ENCODE results near the gene LRCOL1.

Gene LRCOL1

DNA sequence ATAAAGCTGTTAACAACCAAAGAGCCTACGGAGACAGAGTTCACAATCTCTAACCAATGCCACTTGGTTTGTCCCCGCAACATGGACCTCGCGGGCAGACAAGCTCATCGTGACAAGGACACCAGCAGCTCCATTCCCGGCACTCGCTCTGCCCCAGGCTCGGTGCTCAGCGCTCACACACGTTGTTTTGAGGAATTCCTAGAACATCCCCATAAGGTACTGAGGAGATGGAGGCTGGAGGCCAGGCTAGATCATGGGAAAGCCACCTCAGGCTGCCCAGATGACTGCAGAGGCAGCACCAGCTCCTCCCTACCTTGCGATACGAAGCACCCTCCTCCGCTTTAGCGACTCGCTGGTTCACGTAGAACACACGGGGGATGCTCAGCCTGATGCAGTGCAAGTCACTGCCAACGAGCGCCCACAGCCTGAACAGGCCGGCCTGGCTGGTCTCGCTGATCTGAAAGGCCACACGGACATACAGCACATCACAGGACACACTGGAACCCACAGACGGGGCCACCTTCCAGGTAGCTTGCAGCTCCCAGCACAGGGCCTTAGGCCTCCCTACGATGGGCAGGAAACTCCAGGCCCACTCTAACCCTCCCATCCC lies 38.3 kb upstream of the LRCOL1 start:
- no peak overlapping the region for H3K4me3 ChIP-seq (ENCODE audit: low read depth in 1 of 5, low read length in 5 of 5)
- no peaks in the 10 kb centered on the region for H3K9me3 ChIP-seq (ENCODE audit: control insufficient read depth in 5 of 5, low read length in 5 of 5)
- H3K4me1 ChIP-seq (ENCODE audit: control insufficient read depth in 5 of 5, insufficient read depth in 5 of 5, low read length in 5 of 5): no peaks in the 10 kb centered on the region
- no peak overlapping the region for H3K9ac ChIP-seq (ENCODE audit: low read length in 5 of 5)
- no peak overlapping the region for H3K27ac ChIP-seq (ENCODE audit: low read depth, low read length)
- no peaks in the 10 kb centered on the region for H3K27me3 ChIP-seq (ENCODE audit: control insufficient read depth in 5 of 5, insufficient read depth in 4 of 5, low read length in 5 of 5)
- peaks cover 3 to 73% (median 53%) of the 10 kb centered on the region in 5 donors for H3K36me3 ChIP-seq (ENCODE audit: control insufficient read depth in 5 of 5, insufficient read depth in 5 of 5, low read length in 5 of 5)

DNA sequence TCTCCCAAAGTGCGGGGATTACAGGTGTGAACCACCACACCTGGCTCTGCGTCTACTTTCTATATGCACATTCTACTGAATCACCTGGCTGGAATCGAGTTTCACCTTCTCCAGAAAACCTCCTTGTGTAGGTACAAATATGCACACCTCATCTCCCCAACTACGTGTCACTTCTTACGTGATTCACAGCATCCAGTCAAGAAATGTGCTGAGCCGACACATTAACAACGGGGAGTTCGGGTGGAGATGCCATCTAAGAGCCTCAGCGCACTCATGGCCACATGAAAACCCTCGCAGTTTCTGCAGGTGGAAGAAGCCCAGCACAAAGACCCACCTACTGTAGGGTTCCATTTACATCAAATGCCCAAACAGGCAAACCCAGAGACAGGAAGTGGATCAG lies 37.5 kb upstream of the LRCOL1 start:
- peaks cover 0 to 73% (median 56%) of the 10 kb centered on the region in 5 donors for H3K36me3 ChIP-seq (ENCODE audit: control insufficient read depth in 5 of 5, insufficient read depth in 5 of 5, low read length in 5 of 5)
- H3K27me3 ChIP-seq (ENCODE audit: control insufficient read depth in 5 of 5, insufficient read depth in 4 of 5, low read length in 5 of 5): no peaks in the 10 kb centered on the region
- H3K4me3 ChIP-seq (ENCODE audit: low read depth in 1 of 5, low read length in 5 of 5): no peak overlapping the region
- H3K9me3 ChIP-seq (ENCODE audit: control insufficient read depth in 5 of 5, low read length in 5 of 5): no peaks in the 10 kb centered on the region
- H3K9ac ChIP-seq (ENCODE audit: low read length in 5 of 5): no peak overlapping the region
- H3K4me1 ChIP-seq (ENCODE audit: control insufficient read depth in 5 of 5, insufficient read depth in 5 of 5, low read length in 5 of 5): no peaks in the 10 kb centered on the region
- no peak overlapping the region for H3K27ac ChIP-seq (ENCODE audit: low read depth, low read length)

DNA sequence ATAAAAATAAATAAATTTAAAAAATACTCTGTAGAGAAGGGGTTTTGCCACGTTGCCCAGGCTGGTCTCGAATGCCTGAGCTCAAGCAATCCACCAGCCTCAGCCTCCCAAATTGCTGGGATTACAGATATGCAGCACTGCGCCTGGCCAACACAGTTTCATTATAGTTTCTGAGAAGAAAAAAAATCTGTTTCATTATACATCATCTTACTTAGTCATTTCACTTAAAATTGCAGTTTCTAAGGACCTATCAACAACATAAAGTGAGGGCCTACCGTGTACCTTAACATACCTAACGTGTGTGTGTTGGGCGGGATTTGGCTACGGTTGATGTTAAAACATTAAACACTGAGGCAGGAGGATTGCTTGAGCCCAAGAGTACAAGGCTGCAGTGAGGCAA lies 36.5 kb upstream of the LRCOL1 start:
- Histone ChIP-seq H3K4me1 (ENCODE audit: control insufficient read depth in 5 of 5, insufficient read depth in 5 of 5, low read length in 5 of 5) (no peaks in the 10 kb centered on the region), H3K27me3 (ENCODE audit: control insufficient read depth in 5 of 5, insufficient read depth in 4 of 5, low read length in 5 of 5) (no peaks in the 10 kb centered on the region), H3K9ac (ENCODE audit: low read length in 5 of 5) (no peak overlapping the region), H3K36me3 (ENCODE audit: control insufficient read depth in 5 of 5, insufficient read depth in 5 of 5, low read length in 5 of 5) (peaks cover 0 to 75% (median 61%) of the 10 kb centered on the region in 5 donors), H3K4me3 (ENCODE audit: low read depth in 1 of 5, low read length in 5 of 5) (no peak overlapping the region), H3K27ac (ENCODE audit: low read depth, low read length) (no peak overlapping the region), H3K9me3 (ENCODE audit: control insufficient read depth in 5 of 5, low read length in 5 of 5) (no peaks in the 10 kb centered on the region)

DNA sequence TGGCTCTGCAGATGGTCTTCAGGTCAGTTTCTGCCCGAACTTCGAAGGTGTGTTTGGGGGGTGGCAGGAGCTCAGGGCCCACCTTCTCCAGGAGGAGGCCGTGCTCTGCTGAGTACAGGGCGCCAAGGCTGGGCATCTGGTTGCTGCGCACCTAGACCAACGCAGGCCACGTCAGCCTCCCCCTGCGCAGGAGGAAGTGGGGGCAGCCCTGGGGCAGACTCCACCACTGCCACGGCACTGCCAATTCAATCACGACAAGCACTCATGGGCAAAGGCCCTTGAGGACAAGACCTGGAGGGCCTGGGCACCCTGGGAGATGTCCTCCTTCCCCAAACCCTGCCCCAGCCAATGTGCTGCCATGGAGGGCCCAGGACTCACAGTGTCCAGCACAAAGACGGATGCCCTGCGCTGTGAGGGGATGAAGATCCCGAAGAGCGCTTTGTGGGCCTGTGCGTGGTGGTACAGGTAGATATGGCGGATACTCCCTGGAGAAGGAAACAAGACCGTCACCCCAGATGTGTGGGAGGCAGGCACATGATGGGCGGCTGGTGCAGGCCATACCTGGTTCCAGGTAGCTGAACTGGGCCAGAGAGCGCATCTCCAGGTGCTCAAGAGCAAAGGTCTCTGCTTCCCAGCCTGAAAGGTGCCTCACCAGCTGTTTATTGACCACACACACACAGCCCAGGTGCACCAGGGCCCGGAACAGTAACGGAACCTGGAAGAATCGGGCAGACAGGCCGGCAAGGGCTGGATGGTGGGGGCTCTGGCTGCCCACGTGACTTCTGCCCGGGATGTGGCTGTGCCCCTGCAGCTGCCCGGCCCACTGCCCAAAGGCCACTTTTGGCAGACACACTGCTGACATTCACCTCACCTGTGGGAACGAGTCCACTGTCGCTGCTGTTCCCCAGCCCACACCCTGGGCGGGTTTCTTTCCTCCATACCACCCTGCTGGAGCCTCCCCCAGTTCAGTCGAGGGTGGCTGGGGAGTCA lies 32.8 kb upstream of the LRCOL1 start:
- no peaks in the 10 kb centered on the region for H3K9me3 ChIP-seq (ENCODE audit: control insufficient read depth in 5 of 5, low read length in 5 of 5)
- peaks cover 3 to 8% (median 7%) of the 10 kb centered on the region in 5 donors for H3K4me1 ChIP-seq (ENCODE audit: control insufficient read depth in 5 of 5, insufficient read depth in 5 of 5, low read length in 5 of 5)
- H3K4me3 ChIP-seq (ENCODE audit: low read depth in 1 of 5, low read length in 5 of 5): no peak overlapping the region
- H3K27me3 ChIP-seq (ENCODE audit: control insufficient read depth in 5 of 5, insufficient read depth in 4 of 5, low read length in 5 of 5): no peaks in the 10 kb centered on the region
- H3K27ac ChIP-seq (ENCODE audit: low read depth, low read length): no peak overlapping the region
- H3K9ac ChIP-seq (ENCODE audit: low read length in 5 of 5): no peak overlapping the region
- peaks cover 0 to 77% (median 64%) of the 10 kb centered on the region in 5 donors for H3K36me3 ChIP-seq (ENCODE audit: control insufficient read depth in 5 of 5, insufficient read depth in 5 of 5, low read length in 5 of 5)

DNA sequence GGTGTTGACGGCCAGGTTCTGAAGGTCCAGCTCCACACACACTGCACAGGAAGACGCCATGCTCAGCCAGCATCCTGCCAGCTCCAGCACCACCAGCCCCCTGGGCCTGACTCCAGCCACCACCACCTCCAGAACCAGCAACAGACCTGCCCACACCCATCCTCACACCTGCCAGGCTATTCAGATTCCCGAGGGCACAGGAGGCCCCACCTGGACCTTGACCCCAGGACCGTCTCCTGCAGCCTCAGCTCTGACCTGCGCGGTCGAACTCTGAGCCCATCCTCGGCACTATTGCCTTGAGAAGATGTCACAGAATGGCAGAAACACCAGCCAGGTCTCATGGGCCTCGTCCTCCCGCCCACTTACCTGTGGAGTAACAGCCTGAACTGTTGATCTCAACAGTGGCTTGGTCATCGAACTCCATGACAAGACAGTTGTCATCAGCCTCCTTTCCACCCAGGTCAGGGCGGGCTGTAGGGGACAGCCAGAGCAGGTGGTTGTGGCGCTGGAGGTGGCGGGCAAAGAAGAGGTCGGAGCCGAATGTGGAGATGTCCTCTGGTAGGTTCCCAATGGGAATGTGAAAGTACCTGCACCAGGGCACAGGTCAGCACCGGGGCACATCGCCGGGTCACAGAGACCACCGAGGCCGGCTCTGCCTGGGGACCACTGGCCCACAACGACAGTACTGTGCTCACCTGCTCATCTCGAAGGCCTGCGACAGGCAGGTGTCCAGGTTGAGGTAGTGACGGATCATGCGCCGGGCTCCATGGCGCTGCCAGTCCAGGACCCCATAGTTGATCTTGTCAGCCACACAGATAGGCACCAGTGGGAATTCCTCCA lies 31.6 kb upstream of the LRCOL1 start:
- H3K27ac ChIP-seq (ENCODE audit: low read depth, low read length): no peak overlapping the region
- H3K36me3 ChIP-seq (ENCODE audit: control insufficient read depth in 5 of 5, insufficient read depth in 5 of 5, low read length in 5 of 5): peaks cover 0 to 78% (median 65%) of the 10 kb centered on the region in 5 donors
- H3K27me3 ChIP-seq (ENCODE audit: control insufficient read depth in 5 of 5, insufficient read depth in 4 of 5, low read length in 5 of 5): no peaks in the 10 kb centered on the region
- no peaks in the 10 kb centered on the region for H3K9me3 ChIP-seq (ENCODE audit: control insufficient read depth in 5 of 5, low read length in 5 of 5)
- H3K4me1 ChIP-seq (ENCODE audit: control insufficient read depth in 5 of 5, insufficient read depth in 5 of 5, low read length in 5 of 5): peaks cover 3 to 10% (median 7%) of the 10 kb centered on the region in 5 donors
- H3K4me3 ChIP-seq (ENCODE audit: low read depth in 1 of 5, low read length in 5 of 5): no peak overlapping the region
- no peak overlapping the region for H3K9ac ChIP-seq (ENCODE audit: low read length in 5 of 5)

- Histone ChIP-seq H3K27me3 (ENCODE audit: control insufficient read depth in 5 of 5, insufficient read depth in 4 of 5, low read length in 5 of 5) (no peaks in the 10 kb centered on the region), H3K4me3 (ENCODE audit: low read depth in 1 of 5, low read length in 5 of 5) (no peak overlapping the region), H3K9me3 (ENCODE audit: control insufficient read depth in 5 of 5, low read length in 5 of 5) (no peaks in the 10 kb centered on the region), H3K4me1 (ENCODE audit: control insufficient read depth in 5 of 5, insufficient read depth in 5 of 5, low read length in 5 of 5) (peaks cover 3 to 10% (median 7%) of the 10 kb centered on the region in 5 donors), H3K36me3 (ENCODE audit: control insufficient read depth in 5 of 5, insufficient read depth in 5 of 5, low read length in 5 of 5) (peaks cover 0 to 82% (median 65%) of the 10 kb centered on the region in 5 donors), H3K9ac (ENCODE audit: low read length in 5 of 5) (no peak overlapping the region), H3K27ac (ENCODE audit: low read depth, low read length) (no peak overlapping the region)
Observed at GRCh38 chr12:132640936-132641335, 30.6 kb upstream of the LRCOL1 start.

DNA sequence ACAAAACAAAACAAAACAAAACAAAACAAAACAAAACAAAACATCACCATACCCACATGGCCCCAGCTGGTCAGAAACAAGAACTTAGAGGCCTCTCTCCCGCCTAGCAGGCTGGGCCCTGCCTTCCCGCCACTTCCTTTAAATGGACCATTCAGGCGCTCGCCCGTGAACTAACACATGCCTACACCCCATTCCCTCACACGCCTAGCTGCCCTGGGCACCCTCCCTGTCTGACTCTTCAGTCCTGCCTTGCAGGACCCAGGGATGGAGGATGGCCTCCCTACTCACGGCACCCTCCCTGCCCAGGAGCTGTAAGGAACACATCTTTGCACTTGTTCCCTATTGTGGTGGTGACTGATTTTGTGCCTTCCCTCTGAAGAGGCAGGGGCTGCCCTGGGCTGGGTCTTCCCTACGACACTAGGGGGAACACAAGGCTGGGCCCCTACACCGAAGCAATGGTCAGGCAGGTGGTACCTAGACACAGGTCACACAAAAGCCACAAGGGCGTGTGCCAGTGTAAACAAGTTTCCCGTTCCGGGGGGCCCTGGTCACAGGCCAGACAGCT lies 29.7 kb upstream of the LRCOL1 start:
- Histone ChIP-seq H3K36me3 (ENCODE audit: control insufficient read depth in 5 of 5, insufficient read depth in 5 of 5, low read length in 5 of 5) (peaks cover 0 to 84% (median 68%) of the 10 kb centered on the region in 5 donors), H3K4me1 (ENCODE audit: control insufficient read depth in 5 of 5, insufficient read depth in 5 of 5, low read length in 5 of 5) (peaks cover 3 to 10% (median 7%) of the 10 kb centered on the region in 5 donors), H3K27ac (ENCODE audit: low read depth, low read length) (no peak overlapping the region)

GRCh38 chr12:132638541-132639408 lies 28.4 kb upstream of the LRCOL1 start:
- H3K9me3 ChIP-seq (ENCODE audit: control insufficient read depth in 5 of 5, low read length in 5 of 5): no peaks in the 10 kb centered on the region
- H3K27me3 ChIP-seq (ENCODE audit: control insufficient read depth in 5 of 5, insufficient read depth in 4 of 5, low read length in 5 of 5): no peaks in the 10 kb centered on the region
- H3K4me3 ChIP-seq (ENCODE audit: low read depth in 1 of 5, low read length in 5 of 5): no peak overlapping the region
- no peak overlapping the region for H3K9ac ChIP-seq (ENCODE audit: low read length in 5 of 5)
- peaks cover 0 to 90% (median 78%) of the 10 kb centered on the region in 5 donors for H3K36me3 ChIP-seq (ENCODE audit: control insufficient read depth in 5 of 5, insufficient read depth in 5 of 5, low read length in 5 of 5)
- no peak overlapping the region for H3K27ac ChIP-seq (ENCODE audit: low read depth, low read length)
- peaks cover 3 to 10% (median 7%) of the 10 kb centered on the region in 5 donors for H3K4me1 ChIP-seq (ENCODE audit: control insufficient read depth in 5 of 5, insufficient read depth in 5 of 5, low read length in 5 of 5)

More for the DNA sequence above, 29.7 kb upstream of the LRCOL1 start:
- H3K9me3 ChIP-seq (ENCODE audit: control insufficient read depth in 5 of 5, low read length in 5 of 5): no peaks in the 10 kb centered on the region
- H3K9ac ChIP-seq (ENCODE audit: low read length in 5 of 5): no peak overlapping the region
- H3K4me3 ChIP-seq (ENCODE audit: low read depth in 1 of 5, low read length in 5 of 5): no peak overlapping the region
- no peaks in the 10 kb centered on the region for H3K27me3 ChIP-seq (ENCODE audit: control insufficient read depth in 5 of 5, insufficient read depth in 4 of 5, low read length in 5 of 5)

- Histone ChIP-seq H3K4me1 (ENCODE audit: control insufficient read depth in 5 of 5, insufficient read depth in 5 of 5, low read length in 5 of 5) (peaks cover 3 to 10% (median 7%) of the 10 kb centered on the region in 5 donors), H3K36me3 (ENCODE audit: control insufficient read depth in 5 of 5, insufficient read depth in 5 of 5, low read length in 5 of 5) (peaks cover 0 to 90% (median 75%) of the 10 kb centered on the region in 5 donors), H3K4me3 (ENCODE audit: low read depth in 1 of 5, low read length in 5 of 5) (no peak overlapping the region), H3K27ac (ENCODE audit: low read depth, low read length) (no peak overlapping the region), H3K9me3 (ENCODE audit: control insufficient read depth in 5 of 5, low read length in 5 of 5) (no peaks in the 10 kb centered on the region), H3K9ac (ENCODE audit: low read length in 5 of 5) (no peak overlapping the region), H3K27me3 (ENCODE audit: control insufficient read depth in 5 of 5, insufficient read depth in 4 of 5, low read length in 5 of 5) (no peaks in the 10 kb centered on the region)
Observed at GRCh38 chr12:132637811-132638210, 27.4 kb upstream of the LRCOL1 start.

All from subcutaneous abdominal adipose tissue (tissue), 5 donors.